NAMALWA (cell line): Measurements from ENCODE around the gene NXPH3.

Experiments
- DNase-seq: peaks from one replicate; pipeline ENCODE4 v3.0.0-alpha.2; 2015; ENCODE audit warnings: low spot score

The NXPH3 gene

GRCh38 chr17:49592263-49592662 is 16.6 kb downstream of the NXPH3 start:
- DNase-seq = no peak

- DNase-seq = no peak
These were observed 19.7 kb downstream of the NXPH3 start for GRCh38 chr17:49595328-49595727.

GRCh38 chr17:49595980-49596379 is 20.3 kb downstream of the NXPH3 start:
- no peak for DNase-seq

GRCh38 chr17:49596613-49597244 is 21.1 kb downstream of the NXPH3 start:
- DNase-seq = no peak

GRCh38 chr17:49597436-49597835 is 21.8 kb downstream of the NXPH3 start:
- DNase-seq = no peak

- DNase-seq = no peak
These were observed 22.4 kb downstream of the NXPH3 start for GRCh38 chr17:49597928-49598655.

- no peak for DNase-seq
These were observed 23.2 kb downstream of the NXPH3 start for GRCh38 chr17:49598918-49599317.

GRCh38 chr17:49600949-49601348 is 25.3 kb downstream of the NXPH3 start:
- DNase-seq = no peak

GRCh38 chr17:49602783-49603182 is 27.1 kb downstream of the NXPH3 start:
- no peak for DNase-seq

GRCh38 chr17:49603238-49603637 is 27.6 kb downstream of the NXPH3 start:
- DNase-seq = no peak

- no peak for DNase-seq
These were observed 28.0 kb downstream of the NXPH3 start for GRCh38 chr17:49603720-49604119.

GRCh38 chr17:49604314-49604869 is 28.7 kb downstream of the NXPH3 start:
- no peak for DNase-seq

GRCh38 chr17:49610883-49611584 is 35.4 kb downstream of the NXPH3 start:
- no peak for DNase-seq

- no peak for DNase-seq
These were observed 37.1 kb downstream of the NXPH3 start for GRCh38 chr17:49612726-49613125.

- DNase-seq = no peak
These were observed 37.6 kb downstream of the NXPH3 start for GRCh38 chr17:49613182-49613800.

GRCh38 chr17:49616086-49616485 is 40.4 kb downstream of the NXPH3 start:
- no peak for DNase-seq

- no peak for DNase-seq
These were observed 41.0 kb downstream of the NXPH3 start for GRCh38 chr17:49616601-49617131.

GRCh38 chr17:49618028-49618611 is 42.4 kb downstream of the NXPH3 start:
- DNase-seq = no peak

GRCh38 chr17:49621420-49621819 is 45.7 kb downstream of the NXPH3 start:
- DNase-seq = no peak

GRCh38 chr17:49621946-49622529 is 46.4 kb downstream of the NXPH3 start:
- DNase-seq = no peak

- no peak for DNase-seq
These were observed 49.2 kb downstream of the NXPH3 start for GRCh38 chr17:49624896-49625295.
